Endothelial cell of umbilical vein (primary cell): ENCODE data around the gene G0S2. TPM values are rescaled to one million over a fixed set of nuclear protein-coding genes. Genes with fewer than 3 reads are reported as not detected.

Experiments used
- BruUV-seq: library from RNA; stranded (reverse); fragments of 400-500 nt; replicated peaks from 2 replicates; lab custom pipeline; 2021; lab: Mats Ljungman, UMichigan
- CTCF ChIA-PET: fragments of 300-600, 350-600 bp; sonication (Branson Sonifier 250); formaldehyde crosslinking; loops from one replicate; lab custom pipeline; 2021; ENCODE audit warnings: antibody characterized with exemption, inconsistent platforms; lab: Charles Lee
- POLR2A ChIA-PET: fragments of 300-600, 350-600 bp; sonication (Branson Sonifier 250); formaldehyde crosslinking; loops from one replicate; lab custom pipeline; 2021; ENCODE audit warnings: antibody characterized with exemption, inconsistent platforms; lab: Charles Lee
- DNase-seq: peaks from one replicate; pipeline ENCODE4 v3.0.0-alpha.2; 2011; ENCODE audit warnings: low read depth, low spot score
- FAIRE-seq: peaks from 2 replicates; lab custom pipeline; 2011; peaks lifted over from hg19 to GRCh38; lab: Jason Lieb, UNC
- H2AFZ ChIP-seq: 2 replicates; pipeline ENCODE4 v1.6.0; 2012; ENCODE audit warnings: low read depth, low read length, control low read depth, inconsistent platforms
- H3K27ac ChIP-seq: 2 replicates; pipeline ENCODE4 v1.5.1; 2011; ENCODE audit warnings: low read depth, mild to moderate bottlenecking, control low read depth, low read length, moderate library complexity; ENCODE audit not compliant: insufficient read depth
- H3K27me3 ChIP-seq, 2 experiments: 2 replicates each; pipeline versions ENCODE4 v1.6.0 to v1.6.1; 2011; ENCODE audit warnings: low read length in 2 of 2, mixed read lengths in 1 of 2; ENCODE audit not compliant: control insufficient read depth in 2 of 2, insufficient read depth in 2 of 2
- H3K36me3 ChIP-seq, 2 experiments: 2 replicates in 1 of 2; 3 replicates in 1 of 2; pipeline ENCODE4 v1.5.1; 2011; ENCODE audit warnings: low read length in 2 of 2, mild to moderate bottlenecking in 1 of 2, moderate library complexity in 1 of 2; ENCODE audit not compliant: control insufficient read depth in 2 of 2, insufficient read depth in 2 of 2; ENCODE audit errors: extremely low read depth in 1 of 2
- H3K4me1 ChIP-seq: 3 replicates; pipeline ENCODE4 v1.5.1; 2011; ENCODE audit warnings: mild to moderate bottlenecking, low read length; ENCODE audit not compliant: control insufficient read depth, insufficient read depth; ENCODE audit errors: extremely low read depth
- H3K4me2 ChIP-seq: 2 replicates; pipeline ENCODE4 v1.6.1; 2011; ENCODE audit warnings: low read length, control low read depth, mixed read lengths; ENCODE audit not compliant: insufficient read depth
- H3K4me3 ChIP-seq, 3 experiments: fragments of 200-600 bp in 1 of 3; sonication (generic), shearing (Covaris generic) in 1 of 3; replicated peaks in 1 of 3; 2 replicates each; pipeline ENCODE4 v1.5.1; 2011 to 2016; ENCODE audit warnings: control low read depth in 3 of 3, low read length in 3 of 3, mild to moderate bottlenecking in 2 of 3, inconsistent platforms in 1 of 3, low read depth in 1 of 3, moderate library complexity in 1 of 3; ENCODE audit not compliant: insufficient read depth in 1 of 3
- H3K79me2 ChIP-seq: 2 replicates; pipeline ENCODE4 v1.6.0; 2012; ENCODE audit warnings: low read length, inconsistent platforms; ENCODE audit not compliant: control insufficient read depth, insufficient read depth
- H3K9ac ChIP-seq: replicated peaks from 2 replicates; pipeline ENCODE3; 2011; ENCODE audit warnings: low read length, control low read depth; ENCODE audit not compliant: insufficient read depth; ENCODE audit errors: extremely low read depth
- H3K9me1 ChIP-seq: replicated peaks from 3 replicates; pipeline ENCODE4 v1.6.0; 2011; ENCODE audit warnings: mild to moderate bottlenecking, low read length; ENCODE audit not compliant: control insufficient read depth, insufficient read depth; ENCODE audit errors: extremely low read depth
- H3K9me3 ChIP-seq: replicated peaks from 2 replicates; pipeline ENCODE4 v1.5.1; 2012; ENCODE audit warnings: low read length, inconsistent platforms; ENCODE audit not compliant: control insufficient read depth, insufficient read depth
- H4K20me1 ChIP-seq: replicated peaks from 2 replicates; pipeline ENCODE3; 2011; ENCODE audit warnings: mild to moderate bottlenecking, low read length; ENCODE audit not compliant: control insufficient read depth, insufficient read depth; ENCODE audit errors: extremely low read depth
- EZH2 ChIP-seq: IDR thresholded peaks from 2 replicates; pipeline ENCODE4 v1.6.1; 2012; ENCODE audit warnings: borderline replicate concordance, low read depth, mild to moderate bottlenecking, moderate library complexity, low read length, inconsistent platforms; ENCODE audit not compliant: severe bottlenecking
- FOS ChIP-seq: IDR thresholded peaks from 2 replicates; pipeline ENCODE4 v1.6.1; 2011; ENCODE audit warnings: mild to moderate bottlenecking, low read length, moderate library complexity, borderline replicate concordance; ENCODE audit not compliant: insufficient read depth
- GATA2 ChIP-seq: IDR thresholded peaks from 2 replicates; pipeline ENCODE4 v1.7.0; 2011; ENCODE audit warnings: low read depth, mild to moderate bottlenecking, moderate library complexity, mixed read lengths, low read length; ENCODE audit not compliant: insufficient read length, insufficient read depth
- JUN ChIP-seq: IDR thresholded peaks from 2 replicates; pipeline ENCODE4 v1.6.1; 2011; ENCODE audit warnings: borderline replicate concordance, low read depth; ENCODE audit not compliant: insufficient read length, insufficient read depth
- MYC ChIP-seq: IDR thresholded peaks from one replicate; pipeline ENCODE4 v1.6.1; 2011; ENCODE audit warnings: mild to moderate bottlenecking, low read depth, low read length
- POLR2A ChIP-seq: IDR thresholded peaks from 2 replicates; pipeline ENCODE4 v1.6.1; 2012; ENCODE audit warnings: low read depth, mild to moderate bottlenecking, control low read depth, low read length
- POLR2AphosphoS5 ChIP-seq: IDR thresholded peaks from 2 replicates; pipeline ENCODE4 v1.6.1; 2012; ENCODE audit warnings: low read depth, mild to moderate bottlenecking, control low read depth, low read length, moderate library complexity; ENCODE audit not compliant: insufficient read depth
- dilution Hi-C: fragments of 300-500 bp; cut with MboI; formaldehyde crosslinking; loops from one replicate; pipeline ENCODE4 v1.15.0; 2019; ENCODE audit warnings: low sequenced_read_pairs; ENCODE audit not compliant: extremely low pct_ligation_motif_present
- intact Hi-C: fragments of 100-400 bp; cut with micrococcal nuclease; formaldehyde crosslinking; loops from one replicate; pipeline ENCODE4 v1.10.0; 2022
- polyA plus RNA-seq, 4 experiments: library from polyadenylated mRNA; depleted of rRNA in 3 of 4; stranded (reverse) in 3 of 4; unstranded in 1 of 4; fragments of >200 nt; gene quantifications; 2 replicates each; pipeline versions ENCODE4 v1.2.1 to v1.2.3, GENCODE V29; 2011 to 2012; ENCODE audit warnings: missing spikeins in 1 of 4
- total RNA-seq: library from RNA; stranded (reverse); gene quantifications from 2 replicates; pipeline ENCODE4 v1.2.3, GENCODE V29; 2021
- TF ChIP-seq, protein P1 (sequence below): IDR thresholded peaks from 2 replicates; pipeline ENCODE4 v1.6.1; 2011; ENCODE audit not compliant: insufficient read depth, insufficient read length
- TF ChIP-seq, protein P2 (sequence below), 2 donors: IDR thresholded peaks; 1 replicate in 1 of 2; 2 replicates in 1 of 2; pipeline ENCODE4 v1.5.1; 2011; ENCODE audit warnings: low read length in 2 of 2, mild to moderate bottlenecking in 2 of 2, moderate library complexity in 2 of 2, control low read depth in 1 of 2, inconsistent platforms in 1 of 2, low read depth in 1 of 2; ENCODE audit not compliant: insufficient read depth in 1 of 2; ENCODE audit errors: extremely low read depth in 1 of 2

The G0S2 gene
- total and polyA plus RNA-seq, 2 donors (not counting 3 experiments of a cell fraction or from before 2014, with no cell fraction given): 0.91 to 1.9 TPM

DNA sequence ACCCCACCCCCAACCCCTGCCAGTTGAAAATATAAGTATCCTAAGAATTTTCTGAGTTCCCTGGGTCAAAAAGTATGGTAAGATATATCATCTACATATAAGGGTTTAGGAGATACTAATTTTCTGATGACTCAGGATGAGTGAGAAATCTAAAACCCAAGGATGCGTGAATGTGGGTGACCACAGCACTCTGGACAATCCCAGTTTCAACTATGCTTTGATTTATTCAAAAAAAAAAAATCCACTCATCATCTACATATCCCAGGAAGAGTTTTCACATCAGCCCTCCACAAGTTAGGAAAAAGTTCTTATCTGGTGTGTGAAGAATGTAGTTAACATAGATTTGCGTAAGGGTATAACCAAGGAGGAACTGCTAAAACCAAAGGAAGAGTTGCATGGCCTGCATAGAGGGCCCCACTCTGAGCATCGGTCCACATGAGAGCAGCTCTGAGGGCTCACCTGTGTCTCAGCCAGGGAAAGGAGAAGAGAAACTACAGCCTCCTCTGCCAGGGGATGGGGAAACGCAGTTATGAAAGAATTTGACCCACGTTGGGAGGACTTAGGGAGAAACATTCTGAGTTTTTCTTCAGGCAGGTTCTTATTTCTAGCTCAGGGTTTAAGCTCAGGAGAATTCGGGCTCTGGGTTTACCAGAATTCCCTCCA lies 41.7 kb upstream of the G0S2 start:
- Histone ChIP-seq H3K27ac (no peak overlapping the region), H2AFZ (no peak overlapping the region), H3K79me2 (no peaks in the 10 kb centered on the region), H3K4me2 (no peak overlapping the region), H3K4me3 (no peak overlapping the region), H3K9me1 (no peaks in the 10 kb centered on the region), H3K27me3 (no peaks in the 10 kb centered on the region), H3K9me3 (no peaks in the 10 kb centered on the region), H3K36me3 (no peaks in the 10 kb centered on the region), H3K9ac (no peak overlapping the region), H3K4me1 (no peaks in the 10 kb centered on the region), H4K20me1 (no peaks in the 10 kb centered on the region)
- POLR2A ChIA-PET: no interaction called here
- DNase-seq: no peak
- CTCF ChIA-PET: interaction anchor here (0.5 kb wide), 1 partner anchor 57 kb away, joined by 3 read pairs; no protein-coding TSS in a partner anchor
- dilution Hi-C loops (no loop called here), intact Hi-C loops (no loop called here)
- TF ChIP-seq POLR2A (no peak), POLR2AphosphoS5 (no peak), FOS (no peak), JUN (no peak), GATA2 (no peak), MYC (no peak), EZH2 (no peak)
- TF ChIP-seq, protein P1, sequence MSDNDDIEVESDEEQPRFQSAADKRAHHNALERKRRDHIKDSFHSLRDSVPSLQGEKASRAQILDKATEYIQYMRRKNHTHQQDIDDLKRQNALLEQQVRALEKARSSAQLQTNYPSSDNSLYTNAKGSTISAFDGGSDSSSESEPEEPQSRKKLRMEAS: no peak
- TF ChIP-seq, protein P2, sequence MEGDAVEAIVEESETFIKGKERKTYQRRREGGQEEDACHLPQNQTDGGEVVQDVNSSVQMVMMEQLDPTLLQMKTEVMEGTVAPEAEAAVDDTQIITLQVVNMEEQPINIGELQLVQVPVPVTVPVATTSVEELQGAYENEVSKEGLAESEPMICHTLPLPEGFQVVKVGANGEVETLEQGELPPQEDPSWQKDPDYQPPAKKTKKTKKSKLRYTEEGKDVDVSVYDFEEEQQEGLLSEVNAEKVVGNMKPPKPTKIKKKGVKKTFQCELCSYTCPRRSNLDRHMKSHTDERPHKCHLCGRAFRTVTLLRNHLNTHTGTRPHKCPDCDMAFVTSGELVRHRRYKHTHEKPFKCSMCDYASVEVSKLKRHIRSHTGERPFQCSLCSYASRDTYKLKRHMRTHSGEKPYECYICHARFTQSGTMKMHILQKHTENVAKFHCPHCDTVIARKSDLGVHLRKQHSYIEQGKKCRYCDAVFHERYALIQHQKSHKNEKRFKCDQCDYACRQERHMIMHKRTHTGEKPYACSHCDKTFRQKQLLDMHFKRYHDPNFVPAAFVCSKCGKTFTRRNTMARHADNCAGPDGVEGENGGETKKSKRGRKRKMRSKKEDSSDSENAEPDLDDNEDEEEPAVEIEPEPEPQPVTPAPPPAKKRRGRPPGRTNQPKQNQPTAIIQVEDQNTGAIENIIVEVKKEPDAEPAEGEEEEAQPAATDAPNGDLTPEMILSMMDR (IDR thresholded peaks at IDR 0.05; ENCODE audit: extremely low read depth in 1 of 2, insufficient read depth in 1 of 2, low read depth in 1 of 2, low read length in 2 of 2): no peak
- FAIRE-seq: no peak
- no TSS peak for BruUV-seq
